Ovary (tissue), 9 donors: ENCODE measurements around the gene ASCL2. TPM values are rescaled to one million over a fixed set of nuclear protein-coding genes. Genes with fewer than 3 reads are reported as not detected.

Experiments used
- DNase-seq, 5 donors: peaks; one replicate each; pipeline ENCODE4 v3.0.0-alpha.2; 2019 to 2020
- H3K27ac ChIP-seq, 2 donors: fragments of 200-600 bp; one replicate each; pipeline versions ENCODE4 v1.5.1 to v1.8.0; 2019 to 2022
- H3K27me3 ChIP-seq: fragments of 200-600 bp; one replicate; pipeline ENCODE4 v1.8.0; 2022
- H3K36me3 ChIP-seq: fragments of 200-600 bp; sonication (generic); one replicate; pipeline ENCODE4 v1.5.1; 2019
- H3K4me1 ChIP-seq: one replicate; pipeline ENCODE4 v1.8.1; 2013; ENCODE audit warnings: mild to moderate bottlenecking, moderate library complexity; ENCODE audit not compliant: insufficient read depth
- H3K4me3 ChIP-seq: fragments of 200-600 bp; sonication (generic); one replicate; pipeline ENCODE4 v1.5.1; 2017
- H3K9me3 ChIP-seq, 2 donors: fragments of 200-600 bp in 1 of 2; sonication (generic) in 1 of 2; one replicate each; pipeline versions ENCODE4 v1.5.1 to v1.8.1; 2013 to 2019; ENCODE audit warnings: mild to moderate bottlenecking in 1 of 2, moderate library complexity in 1 of 2
- EP300 ChIP-seq: sonication (generic); formaldehyde crosslinking; IDR thresholded peaks from one replicate; pipeline ENCODE4 v1.6.1; 2017; ENCODE audit warnings: antibody characterized with exemption
- POLR2A ChIP-seq: fragments of 450-650 bp; IDR thresholded peaks from one replicate; pipeline ENCODE4 v1.6.1; 2017; ENCODE audit warnings: antibody characterized with exemption, mild to moderate bottlenecking, moderate library complexity
- WGBS, 3 donors: extraction: QIAGEN DNeasy Blood & Tissue Kit in 1 of 3; methylation state at CpG; one replicate each; pipeline versions ENCODE4 v1.1.5 to v1.1.7; 2013 to 2017; 5-methylcytosine and 5-hydroxymethylcytosine counted together
- intact Hi-C, 4 donors: fragments of 100-400 bp; cut with DNase I; formaldehyde crosslinking; loops; one replicate each; pipeline versions ENCODE4 v1.11.0 to v1.15.1; 2022 to 2023
- polyA plus RNA-seq, 2 donors: library from polyadenylated mRNA; stranded (reverse); fragments of 200-250 nt in 1 of 2; fragments of 350-450 nt in 1 of 2; fragmentation: Illumina TruSeq in 1 of 2; extraction: RNeasy Lipid Tissue Mini Kit (QIAGEN cat#74804) in 1 of 2; gene quantifications; one replicate each; pipeline ENCODE4 v1.2.3, GENCODE V29; 2013 to 2014
- total RNA-seq, 7 donors: library from RNA; depleted of rRNA in 2 of 7; stranded (reverse); fragments of >200 nt in 2 of 7; fragmentation: NEBNext Ultra II Directional in 3 of 7; extraction: Animal tissue kit (Norgen Biotek cat#: 25700) in 3 of 7; gene quantifications; one replicate each; pipeline versions ENCODE4 v1.1.0 to v1.2.4, GENCODE V29; 2016 to 2023
- TF ChIP-seq, protein P1 (sequence below), 3 donors: fragments of 450-650 bp in 2 of 3; fragments of 200-600 bp in 1 of 3; IDR thresholded peaks; one replicate each; pipeline versions ENCODE4 v1.5.1 to v1.8.0; 2016 to 2022; ENCODE audit warnings: antibody characterized with exemption in 3 of 3, mild to moderate bottlenecking in 1 of 3
- donor health status: DM: no; HTN: no; CAD: no; lungs with moderate emphysema.
- donor health status: DM: no; HTN: no; CAD: no.
- donor health status: Bipolar disorder and iron deficiency.
- donor health status: DM: yes; HTN: yes; CAD: no.
- donor health status: DM: no; HTN: no; CAD: no.
- donor health status: DM: yes; HTN: yes; CAD: no.

ASCL2 gene
- total and polyA plus RNA-seq, 9 donors = 0.10 to 1.3 (median 0.24) TPM

DNA sequence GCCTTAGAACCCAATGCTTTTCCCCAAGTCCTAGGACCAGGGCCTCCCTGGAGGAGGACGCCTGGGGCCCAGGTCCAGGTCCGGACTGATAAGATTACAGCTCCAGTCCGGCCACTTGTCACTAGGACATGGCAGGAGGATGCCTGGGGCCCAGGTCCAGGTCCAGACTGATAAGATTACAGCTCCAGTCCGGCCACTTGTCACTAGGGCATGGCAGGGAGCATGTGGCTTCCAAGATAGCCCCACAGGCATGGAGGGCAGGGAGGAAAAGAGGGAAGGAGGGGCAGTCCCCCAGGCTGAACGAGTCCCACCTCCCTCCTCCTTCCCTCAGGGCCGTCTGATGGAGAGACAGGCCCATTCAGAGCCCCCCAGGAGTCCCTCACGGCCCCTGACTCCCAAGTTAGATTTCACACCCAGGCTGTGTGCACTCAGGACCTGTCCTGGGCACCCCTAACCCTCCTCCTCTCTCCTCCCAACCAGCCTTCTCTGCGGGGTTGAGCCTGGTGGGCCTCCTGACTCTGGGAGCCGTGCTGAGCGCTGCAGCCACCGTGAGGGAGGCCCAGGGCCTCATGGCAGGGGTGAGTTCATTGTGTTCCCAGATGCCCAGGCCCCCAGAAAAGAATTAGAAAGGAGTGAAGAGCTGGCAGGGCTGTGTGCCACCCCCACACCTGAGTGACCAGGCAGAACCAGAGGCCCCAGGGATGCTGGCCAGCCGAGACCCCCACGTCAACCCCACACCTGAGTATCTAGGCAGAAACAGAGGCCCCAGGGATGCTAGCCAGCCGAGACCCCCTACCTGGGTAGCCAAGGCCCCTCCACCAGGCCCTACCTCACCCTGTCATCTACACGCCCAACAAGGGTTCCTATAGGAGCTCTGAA is 33.5 kb upstream of the ASCL2 start:
- Histone ChIP-seq H3K4me3 (no peak overlapping the region), H3K36me3 (no peaks in the 10 kb centered on the region), H3K9me3 (no peaks in the 10 kb centered on the region), H3K27me3 (no peaks in the 10 kb centered on the region), H3K4me1 (peaks cover 27% of the 10 kb centered on the region), H3K27ac (peak overlapping the region; percentile 48 to 71)
- WGBS, 3 donors = 74 to 78% (median 76%) methylated on average over 14 to 15 of the region's 15 CpGs
- DNase-seq = peak in 2 of 5 donors; percentile 24 to 37
- TF ChIP-seq EP300 = no peak
- no peak for TF ChIP-seq POLR2A
- intact Hi-C loops = loop anchor here (2.0 to 10.0 kb wide), 6 partner anchors 107 to 1422 kb away; no protein-coding TSS in a partner anchor

DNA sequence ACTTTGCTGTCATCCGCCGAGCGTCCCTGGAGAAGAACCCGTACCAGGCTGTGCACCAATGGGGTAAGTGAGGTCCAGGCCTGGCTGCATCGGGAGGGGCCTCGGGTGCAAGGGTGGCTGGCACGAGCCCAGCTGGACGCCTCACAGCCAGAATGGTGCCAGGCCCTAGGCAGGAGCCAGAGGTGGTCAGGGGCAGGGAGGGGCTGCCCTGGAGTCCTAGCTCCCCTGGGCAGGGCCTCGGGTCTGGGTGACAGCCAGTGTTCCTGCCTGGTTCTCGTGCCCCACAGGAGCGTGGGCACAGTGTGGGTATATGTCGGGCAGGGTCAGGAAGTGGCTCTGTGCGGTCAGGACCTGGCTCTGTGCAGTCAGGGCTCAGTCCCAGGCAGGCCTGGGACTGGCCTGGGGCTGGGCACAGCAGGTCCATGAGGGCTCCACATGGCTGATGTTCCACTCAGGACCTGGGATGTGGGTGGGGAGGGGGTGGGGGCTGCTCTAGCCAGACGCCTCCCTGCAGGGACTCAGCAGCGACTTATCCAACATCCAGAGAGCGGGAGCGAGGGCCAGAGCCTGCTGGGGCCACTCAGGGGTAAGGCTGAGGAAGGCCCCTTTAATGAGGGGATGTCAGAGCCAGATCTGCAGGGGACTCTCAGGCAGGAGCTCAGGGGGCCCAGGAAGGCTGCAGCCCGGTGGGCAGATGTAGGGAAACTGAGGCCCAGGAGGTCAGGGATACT is 32.7 kb upstream of the ASCL2 start:
- H3K27ac ChIP-seq = no peak overlapping the region
- no peaks in the 10 kb centered on the region for H3K9me3 ChIP-seq
- H3K36me3 ChIP-seq = no peaks in the 10 kb centered on the region
- no peaks in the 10 kb centered on the region for H3K27me3 ChIP-seq
- WGBS, 3 donors = 68 to 77% (median 73%) methylated on average over 17 to 18 of the region's 18 CpGs
- no peak overlapping the region for H3K4me3 ChIP-seq
- peak in 3 of 5 donors; percentile 28 to 44 (median 39) for DNase-seq
- intact Hi-C loops = loop anchor here in 3 of 4 donors (5.0 to 10.0 kb wide), 3 partner anchors 106 to 1421 kb away; no protein-coding TSS in a partner anchor
- TF ChIP-seq EP300 (no peak), POLR2A (no peak)
- TF ChIP-seq, protein P1, sequence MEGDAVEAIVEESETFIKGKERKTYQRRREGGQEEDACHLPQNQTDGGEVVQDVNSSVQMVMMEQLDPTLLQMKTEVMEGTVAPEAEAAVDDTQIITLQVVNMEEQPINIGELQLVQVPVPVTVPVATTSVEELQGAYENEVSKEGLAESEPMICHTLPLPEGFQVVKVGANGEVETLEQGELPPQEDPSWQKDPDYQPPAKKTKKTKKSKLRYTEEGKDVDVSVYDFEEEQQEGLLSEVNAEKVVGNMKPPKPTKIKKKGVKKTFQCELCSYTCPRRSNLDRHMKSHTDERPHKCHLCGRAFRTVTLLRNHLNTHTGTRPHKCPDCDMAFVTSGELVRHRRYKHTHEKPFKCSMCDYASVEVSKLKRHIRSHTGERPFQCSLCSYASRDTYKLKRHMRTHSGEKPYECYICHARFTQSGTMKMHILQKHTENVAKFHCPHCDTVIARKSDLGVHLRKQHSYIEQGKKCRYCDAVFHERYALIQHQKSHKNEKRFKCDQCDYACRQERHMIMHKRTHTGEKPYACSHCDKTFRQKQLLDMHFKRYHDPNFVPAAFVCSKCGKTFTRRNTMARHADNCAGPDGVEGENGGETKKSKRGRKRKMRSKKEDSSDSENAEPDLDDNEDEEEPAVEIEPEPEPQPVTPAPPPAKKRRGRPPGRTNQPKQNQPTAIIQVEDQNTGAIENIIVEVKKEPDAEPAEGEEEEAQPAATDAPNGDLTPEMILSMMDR (IDR thresholded peaks at IDR 0.05) = no peak
- H3K4me1 ChIP-seq = peaks cover 27% of the 10 kb centered on the region

DNA sequence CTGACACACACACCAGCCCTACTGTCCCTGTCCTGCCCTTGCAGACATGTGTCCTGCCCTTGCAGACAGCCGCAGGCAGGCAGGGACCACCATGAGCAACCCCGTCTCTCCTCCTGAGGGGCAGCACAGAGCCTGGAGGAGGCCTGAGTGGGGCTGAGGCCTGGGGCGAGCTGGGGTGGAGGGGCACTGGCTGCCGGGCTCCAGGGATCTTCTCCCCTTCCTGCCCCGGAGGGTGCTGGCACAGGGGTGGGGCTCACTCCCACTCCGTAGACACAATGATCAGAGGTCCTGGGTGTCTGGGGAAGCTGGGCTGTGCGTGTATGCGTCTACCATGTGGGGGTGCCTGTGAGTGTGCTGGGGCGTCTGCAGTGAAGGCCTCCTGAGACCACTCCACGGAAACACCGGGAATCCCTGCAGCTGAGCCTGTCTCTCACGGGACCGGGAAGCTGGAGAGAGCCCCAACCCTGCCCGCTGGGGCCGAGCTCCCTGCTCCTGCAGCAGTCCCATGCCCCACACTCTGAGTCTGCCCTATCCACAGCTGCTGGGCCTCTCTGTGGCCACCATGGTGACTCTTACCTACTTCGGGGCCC is 32.0 kb upstream of the ASCL2 start:
- Histone ChIP-seq H3K4me3 (no peak overlapping the region), H3K9me3 (no peaks in the 10 kb centered on the region), H3K4me1 (peaks cover 24% of the 10 kb centered on the region), H3K27me3 (no peaks in the 10 kb centered on the region), H3K36me3 (no peaks in the 10 kb centered on the region), H3K27ac (no peak overlapping the region)
- TF ChIP-seq POLR2A = no peak
- TF ChIP-seq, protein P1 (IDR thresholded peaks at IDR 0.05) = no peak
- no peak for TF ChIP-seq EP300
- DNase-seq = peak in 1 of 5 donors; percentile 26
- 72 to 81% (median 80%) methylated on average over 13 to 16 of the region's 16 CpGs for WGBS, 3 donors
- intact Hi-C loops = loop anchor here in 3 of 4 donors (5.0 to 10.0 kb wide), 3 partner anchors 105 to 1420 kb away; no protein-coding TSS in a partner anchor

DNA sequence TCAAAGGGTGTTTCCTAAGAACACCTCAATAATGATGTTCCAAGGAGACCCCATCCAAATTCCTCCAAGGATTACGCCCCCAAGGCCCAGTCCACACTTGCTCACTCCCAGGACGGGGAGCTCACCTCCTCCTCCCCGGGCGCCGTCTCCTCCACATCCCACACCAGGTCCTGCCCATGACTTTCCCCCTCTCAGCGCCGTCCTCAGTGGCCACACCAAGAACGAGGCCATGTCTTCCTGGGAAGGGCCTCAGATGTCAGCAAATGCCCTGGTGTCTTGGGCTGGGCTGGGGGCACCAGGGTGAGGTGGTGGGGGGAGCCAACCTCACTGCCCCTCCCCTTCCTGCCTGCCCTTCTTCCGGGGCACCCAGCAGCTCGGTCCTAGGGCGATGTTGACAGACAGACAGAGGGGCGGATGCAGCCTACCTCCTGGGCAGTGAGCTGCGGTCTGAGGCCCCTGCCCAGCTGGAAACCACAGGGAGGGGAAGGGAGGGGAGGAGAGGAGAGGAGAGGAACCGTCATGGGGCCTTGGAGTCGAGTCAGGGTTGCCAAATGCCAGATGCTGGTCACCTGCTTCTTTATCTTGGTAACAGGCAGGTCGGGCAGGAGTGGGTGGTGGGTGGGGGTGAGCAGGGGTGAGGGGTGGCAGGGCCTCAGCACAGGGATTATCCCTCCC is 31.4 kb upstream of the ASCL2 start, which contains the start of the genes C11orf21 and TSPAN32:
Gene C11orf21 (minus strand): TSS at position 288 of the 675 bp plus-strand sequence. CDS start 110 bp downstream, at position 178.
Gene TSPAN32 (plus strand): TSS at position 383 of the 675 bp plus-strand sequence. CDS start 137 bp downstream, at position 520.
- intact Hi-C loops = loop anchor here in 3 of 4 donors (5.0 to 10.0 kb wide), 3 partner anchors 104 to 1419 kb away; no protein-coding TSS in a partner anchor
- WGBS, 3 donors = 53 to 59% (median 59%) methylated on average over 16 of the region's 16 CpGs
- peak in 2 of 5 donors; percentile 19 to 25 for DNase-seq
- no peak within 1 kb of the TSS for H3K4me3 ChIP-seq
- TF ChIP-seq POLR2A (no peak), EP300 (no peak)
- TF ChIP-seq, protein P1 (IDR thresholded peaks at IDR 0.05) = no peak
- no peaks in the 10 kb centered on the region for H3K36me3 ChIP-seq
- peaks cover 19% of the 10 kb centered on the region for H3K4me1 ChIP-seq
- H3K27ac ChIP-seq = no peak within 1 kb of the TSS
- no peaks in the 10 kb centered on the region for H3K27me3 ChIP-seq
- no peaks in the 10 kb centered on the region for H3K9me3 ChIP-seq
